ENCODE results near the gene MTR. TPM values are rescaled to one million over a fixed set of nuclear protein-coding genes. Genes with fewer than 3 reads are reported as not detected.

Gene MTR
- total RNA-seq, 4 donors from 2014 or later = 19.0 to 78.1 (median 47.5) TPM

GRCh38 chr1:236834876-236835275, 39.8 kb downstream of the MTR start:
- Histone ChIP-seq H3K4me1 (peaks cover 0 to 7% of the 10 kb centered on the region in 2 donors), H3K4me3 (no peak overlapping the region), H3K9me3 (no peaks in the 10 kb centered on the region), H3K36me3 (no peaks in the 10 kb centered on the region), H3K27me3 (no peaks in the 10 kb centered on the region), H3K27ac (no peak overlapping the region)
- intact Hi-C loops (cut with DNase I; ENCODE audit: low total_unique reads) = no loop called here
- no peak for DNase-seq
- no peak for TF ChIP-seq POLR2A (IDR thresholded peaks at IDR 0.05)
- TF ChIP-seq CTCF (IDR thresholded peaks at IDR 0.05) = no peak

- intact Hi-C loops (cut with DNase I; ENCODE audit: low total_unique reads) = no loop called here
- Histone ChIP-seq H3K4me3 (no peak overlapping the region), H3K36me3 (no peaks in the 10 kb centered on the region), H3K4me1 (peaks cover 0 to under 1% of the 10 kb centered on the region in 2 donors), H3K9me3 (no peaks in the 10 kb centered on the region), H3K27ac (no peak overlapping the region), H3K27me3 (no peaks in the 10 kb centered on the region)
- no peak for DNase-seq
- TF ChIP-seq CTCF (IDR thresholded peaks at IDR 0.05) = no peak
- TF ChIP-seq POLR2A (IDR thresholded peaks at IDR 0.05) = no peak
Observed at GRCh38 chr1:236835491-236835890, 40.4 kb downstream of the MTR start.

GRCh38 chr1:236836157-236836556, 41.1 kb downstream of the MTR start:
- TF ChIP-seq CTCF (IDR thresholded peaks at IDR 0.05) = no peak
- TF ChIP-seq POLR2A (IDR thresholded peaks at IDR 0.05) = no peak
- intact Hi-C loops (cut with DNase I; ENCODE audit: low total_unique reads) = no loop called here
- no peak for DNase-seq
- Histone ChIP-seq H3K4me3 (no peak overlapping the region), H3K4me1 (no peaks in the 10 kb centered on the region), H3K27me3 (no peaks in the 10 kb centered on the region), H3K27ac (no peak overlapping the region), H3K9me3 (no peaks in the 10 kb centered on the region), H3K36me3 (no peaks in the 10 kb centered on the region)

- Histone ChIP-seq H3K4me3 (no peak overlapping the region), H3K4me1 (no peaks in the 10 kb centered on the region), H3K27me3 (no peaks in the 10 kb centered on the region), H3K36me3 (no peaks in the 10 kb centered on the region), H3K27ac (no peak overlapping the region), H3K9me3 (no peaks in the 10 kb centered on the region)
- intact Hi-C loops (cut with DNase I; ENCODE audit: low total_unique reads) = no loop called here
- TF ChIP-seq CTCF (IDR thresholded peaks at IDR 0.05) (no peak), POLR2A (IDR thresholded peaks at IDR 0.05) (no peak)
- no peak for DNase-seq
Observed at GRCh38 chr1:236837115-236837514, 42.0 kb downstream of the MTR start.

- DNase-seq = no peak
- no peaks in the 10 kb centered on the region for H3K27me3 ChIP-seq
Observed at GRCh38 chr1:236837897-236838296, 42.8 kb downstream of the MTR start.

More at GRCh38 chr1:236837897-236838296, 42.8 kb downstream of the MTR start:
- intact Hi-C loops (cut with DNase I; ENCODE audit: low total_unique reads) = no loop called here
- Histone ChIP-seq H3K27ac (no peak overlapping the region), H3K4me1 (no peaks in the 10 kb centered on the region), H3K36me3 (no peaks in the 10 kb centered on the region), H3K4me3 (no peak overlapping the region), H3K9me3 (no peaks in the 10 kb centered on the region)
- TF ChIP-seq CTCF (IDR thresholded peaks at IDR 0.05) (no peak), POLR2A (IDR thresholded peaks at IDR 0.05) (no peak)
